B cell (primary cell): ENCODE results near the gene TRIM6. TPM values are rescaled to one million over a fixed set of nuclear protein-coding genes. Genes with fewer than 3 reads are reported as not detected.

Source experiments
- ATAC-seq: fragments of 200-7000 bp; cut with Tn5 transposase; one replicate; pipeline ENCODE4 v1.10.0; 2021; ENCODE audit warnings: low read depth, mild to moderate bottlenecking, moderate number of reproducible peaks, moderate library complexity
- CTCF ChIA-PET: fragments of 350-600 bp; sonication (Branson Sonifier 250); formaldehyde crosslinking; loops from one replicate; lab custom pipeline; 2021; ENCODE audit warnings: antibody characterized with exemption, inconsistent platforms; lab: Charles Lee
- POLR2A ChIA-PET: fragments of 350-600 bp; sonication (Branson Sonifier 250); formaldehyde crosslinking; loops from one replicate; lab custom pipeline; 2021; ENCODE audit warnings: antibody characterized with exemption; lab: Charles Lee
- DNase-seq: peaks from one replicate; pipeline ENCODE4 v3.0.0; 2013
- H2AFZ ChIP-seq: 2 replicates; pipeline ENCODE4 v1.6.1; 2012; ENCODE audit warnings: mild to moderate bottlenecking, low read depth, low read length; ENCODE audit not compliant: insufficient read depth, poor library complexity, severe bottlenecking
- H3K27ac ChIP-seq, 2 donors: 1 replicate in 1 of 2; 2 replicates in 1 of 2; pipeline ENCODE4 v1.5.1; 2012 to 2013; ENCODE audit warnings: low read length in 2 of 2, mild to moderate bottlenecking in 2 of 2, moderate library complexity in 1 of 2
- H3K27me3 ChIP-seq, 4 experiments: fragments of 200-600 bp in 1 of 4; sonication (generic) in 1 of 4; replicated peaks in 1 of 4; 1 replicate in 2 of 4; 2 replicates in 2 of 4; pipeline versions ENCODE4 v1.6.1 to v1.7.0; 2013 to 2016; ENCODE audit warnings: low read length in 3 of 4, mild to moderate bottlenecking in 2 of 4, mixed read lengths in 1 of 4, moderate library complexity in 1 of 4; ENCODE audit not compliant: insufficient read depth in 4 of 4, control insufficient read depth in 3 of 4; ENCODE audit errors: control extremely low read depth in 1 of 4
- H3K36me3 ChIP-seq, 2 experiments: replicated peaks in 1 of 2; 1 replicate in 1 of 2; 2 replicates in 1 of 2; pipeline versions ENCODE4 v1.6.1 to v1.7.1; 2013; ENCODE audit warnings: low read length in 1 of 2; ENCODE audit not compliant: insufficient read depth in 2 of 2, control insufficient read depth in 1 of 2; ENCODE audit errors: control extremely low read depth in 1 of 2, extremely low read depth in 1 of 2
- H3K4me1 ChIP-seq, 2 donors: fragments of 200-600 bp in 1 of 2; sonication (generic) in 1 of 2; 1 replicate in 1 of 2; 2 replicates in 1 of 2; pipeline versions ENCODE4 v1.5.1 to v1.6.1; 2013 to 2017; ENCODE audit warnings: low read length in 2 of 2; ENCODE audit not compliant: control insufficient read depth in 2 of 2, insufficient read depth in 2 of 2
- H3K4me2 ChIP-seq: replicated peaks from 2 replicates; pipeline ENCODE3; 2012; ENCODE audit warnings: mild to moderate bottlenecking, low read depth, low read length; ENCODE audit not compliant: poor library complexity, severe bottlenecking
- H3K4me3 ChIP-seq, 5 experiments: fragments of 200-600 bp in 1 of 5; sonication (generic) in 1 of 5; 1 replicate in 3 of 5; 2 replicates in 2 of 5; pipeline versions ENCODE4 v1.5.1 to v1.7.0; 2011 to 2016; ENCODE audit warnings: low read length in 4 of 5, mild to moderate bottlenecking in 4 of 5, low read depth in 2 of 5, control low read depth in 1 of 5, moderate library complexity in 1 of 5; ENCODE audit not compliant: insufficient read depth in 1 of 5; ENCODE audit errors: control extremely low read depth in 1 of 5, extremely low read depth in 1 of 5
- H3K79me2 ChIP-seq: fragments of 200-600 bp; sonication (generic); one replicate; pipeline ENCODE4 v1.6.0; 2016; ENCODE audit warnings: low read length; ENCODE audit not compliant: control insufficient read depth, insufficient read depth
- H3K9ac ChIP-seq: fragments of 200-600 bp; sonication (generic); 2 replicates; pipeline ENCODE4 v1.6.1; 2017; ENCODE audit warnings: mild to moderate bottlenecking, low read length, moderate library complexity
- H3K9me3 ChIP-seq, 3 donors: one replicate each; pipeline versions ENCODE4 v1.6.1 to v1.7.1; 2013; ENCODE audit warnings: low read length in 2 of 3; ENCODE audit not compliant: control insufficient read depth in 2 of 3, insufficient read depth in 1 of 3; ENCODE audit errors: control extremely low read depth in 1 of 3
- H4K20me1 ChIP-seq: 2 replicates; pipeline ENCODE4 v1.6.0; 2012; ENCODE audit warnings: mild to moderate bottlenecking, low read length; ENCODE audit not compliant: insufficient read depth, control insufficient read depth, poor library complexity, severe bottlenecking
- H3K27ac Mint-ChIP-seq: one replicate; pipeline ENCODE4 v1.8.0; 2021; ENCODE audit warnings: mixed read lengths
- H3K27me3 Mint-ChIP-seq: one replicate; pipeline ENCODE4 v1.8.0; 2021; ENCODE audit warnings: mixed read lengths
- H3K4me1 Mint-ChIP-seq: one replicate; pipeline ENCODE4 v1.8.0; 2021; ENCODE audit warnings: mixed read lengths
- H3K4me3 Mint-ChIP-seq: one replicate; pipeline ENCODE4 v1.8.0; 2021; ENCODE audit warnings: mixed read lengths
- H3K9me3 Mint-ChIP-seq: one replicate; pipeline ENCODE4 v1.8.0; 2022; ENCODE audit warnings: mixed read lengths; ENCODE audit not compliant: insufficient read depth
- EZH2 ChIP-seq: IDR thresholded peaks from 2 replicates; pipeline ENCODE4 v1.6.1; 2012; ENCODE audit warnings: borderline replicate concordance, low read depth, mild to moderate bottlenecking, moderate library complexity, low read length; ENCODE audit not compliant: insufficient read depth, poor library complexity, severe bottlenecking
- WGBS: methylation state at CpG from one replicate; pipeline ENCODE4 v1.1.5; 2013; ENCODE audit warnings: missing lambda C conversion rate; ENCODE audit not compliant: insufficient coverage; 5-methylcytosine and 5-hydroxymethylcytosine counted together
- intact Hi-C: fragments of 100-400 bp; cut with micrococcal nuclease; formaldehyde crosslinking; loops from one replicate; pipeline ENCODE4 v1.10.0; 2022
- polyA plus RNA-seq: library from polyadenylated mRNA; depleted of rRNA; stranded (reverse); fragments of >200 nt; gene quantifications from 2 replicates; pipeline ENCODE4 v1.2.3, GENCODE V29; 2012
- total RNA-seq, 2 donors: library from RNA; stranded (reverse); fragments of 120-200 nt in 1 of 2; gene quantifications; 1 replicate in 1 of 2; 2 replicates in 1 of 2; pipeline versions ENCODE4 v1.2.3 to v1.2.4, GENCODE V29; 2013 to 2022
- TF ChIP-seq, protein P1 (sequence below): fragments of 200-600 bp; IDR thresholded peaks from one replicate; pipeline ENCODE4 v1.8.0; 2022; ENCODE audit warnings: antibody characterized with exemption, mild to moderate bottlenecking

Gene TRIM6
- total and polyA plus RNA-seq, 2 donors (not counting 1 experiment from before 2014, with no cell fraction given): 0.10 TPM; not detected in 1

DNA sequence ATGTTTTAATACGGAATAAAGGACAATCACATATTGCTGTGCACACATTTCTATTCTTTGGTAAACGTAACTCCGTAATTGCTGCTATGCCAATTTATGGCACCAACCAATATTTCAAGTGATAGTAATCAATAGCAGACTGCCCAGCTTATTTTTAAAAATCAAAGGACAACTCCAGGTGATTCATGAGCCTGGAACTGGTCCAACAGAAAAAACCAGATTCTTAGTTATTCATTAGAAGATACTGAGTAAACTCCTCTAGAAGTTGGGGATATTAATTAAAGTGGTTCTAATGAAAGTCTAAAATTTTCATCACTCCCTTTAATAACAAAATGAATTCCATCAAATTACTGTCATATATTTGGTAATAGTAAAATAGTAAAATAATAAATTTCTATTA lies 38.7 kb upstream of the TRIM6 start:
- Histone ChIP-seq H4K20me1 (no peaks in the 10 kb centered on the region), H3K9ac (no peak overlapping the region), H3K9me3 (no peaks in the 10 kb centered on the region), H3K27me3 (no peaks in the 10 kb centered on the region), H3K4me2 (no peak overlapping the region), H3K36me3 (no peaks in the 10 kb centered on the region), H3K4me1 (no peaks in the 10 kb centered on the region), H2AFZ (no peak overlapping the region), H3K4me3 (no peak overlapping the region), H3K27ac (no peak overlapping the region), H3K79me2 (no peaks in the 10 kb centered on the region)
- Mint-ChIP-seq H3K27ac (no peak overlapping the region), H3K4me1 (no peaks in the 10 kb centered on the region), H3K27me3 (peaks cover 12% of the 10 kb centered on the region), H3K9me3 (no peaks in the 10 kb centered on the region), H3K4me3 (no peak overlapping the region)
- no peak for DNase-seq
- POLR2A ChIA-PET: no interaction called here
- no peak for ATAC-seq
- intact Hi-C loops: no loop called here
- WGBS: no CpG with 5 or more reads among the region's 3 CpGs
- no peak for TF ChIP-seq EZH2
- TF ChIP-seq, protein P1, sequence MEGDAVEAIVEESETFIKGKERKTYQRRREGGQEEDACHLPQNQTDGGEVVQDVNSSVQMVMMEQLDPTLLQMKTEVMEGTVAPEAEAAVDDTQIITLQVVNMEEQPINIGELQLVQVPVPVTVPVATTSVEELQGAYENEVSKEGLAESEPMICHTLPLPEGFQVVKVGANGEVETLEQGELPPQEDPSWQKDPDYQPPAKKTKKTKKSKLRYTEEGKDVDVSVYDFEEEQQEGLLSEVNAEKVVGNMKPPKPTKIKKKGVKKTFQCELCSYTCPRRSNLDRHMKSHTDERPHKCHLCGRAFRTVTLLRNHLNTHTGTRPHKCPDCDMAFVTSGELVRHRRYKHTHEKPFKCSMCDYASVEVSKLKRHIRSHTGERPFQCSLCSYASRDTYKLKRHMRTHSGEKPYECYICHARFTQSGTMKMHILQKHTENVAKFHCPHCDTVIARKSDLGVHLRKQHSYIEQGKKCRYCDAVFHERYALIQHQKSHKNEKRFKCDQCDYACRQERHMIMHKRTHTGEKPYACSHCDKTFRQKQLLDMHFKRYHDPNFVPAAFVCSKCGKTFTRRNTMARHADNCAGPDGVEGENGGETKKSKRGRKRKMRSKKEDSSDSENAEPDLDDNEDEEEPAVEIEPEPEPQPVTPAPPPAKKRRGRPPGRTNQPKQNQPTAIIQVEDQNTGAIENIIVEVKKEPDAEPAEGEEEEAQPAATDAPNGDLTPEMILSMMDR: no peak
- CTCF ChIA-PET: no interaction called here

- no peak for TF ChIP-seq EZH2
- TF ChIP-seq, protein P1: no peak
- H2AFZ ChIP-seq: peak overlapping the region; percentile 33
Observed at GRCh38 chr11:5564259-5565019, 32.0 kb upstream of the TRIM6 start.

More at GRCh38 chr11:5564259-5565019, 32.0 kb upstream of the TRIM6 start:
- intact Hi-C loops: no loop called here
- no CpG with 5 or more reads among the region's 1 CpG for WGBS
- Histone ChIP-seq H4K20me1 (no peaks in the 10 kb centered on the region), H3K79me2 (no peaks in the 10 kb centered on the region), H3K36me3 (no peaks in the 10 kb centered on the region), H3K4me2 (no peak overlapping the region), H3K9ac (no peak overlapping the region), H3K4me3 (no peak overlapping the region), H3K9me3 (peaks cover 0 to 1% (median 0%) of the 10 kb centered on the region in 3 donors), H3K27me3 (no peaks in the 10 kb centered on the region), H3K4me1 (no peaks in the 10 kb centered on the region), H3K27ac (no peak overlapping the region)
- Mint-ChIP-seq H3K27ac (no peak overlapping the region), H3K4me1 (peaks cover 2% of the 10 kb centered on the region), H3K4me3 (no peak overlapping the region), H3K27me3 (peaks cover 5% of the 10 kb centered on the region), H3K9me3 (no peaks in the 10 kb centered on the region)
- ChIA-PET POLR2A (no interaction called here), CTCF (no interaction called here)
- ATAC-seq (no peak), DNase-seq (no peak)
